Heart right ventricle (tissue), 16 donors: ENCODE results near the gene CEP128. TPM values are rescaled to one million over a fixed set of nuclear protein-coding genes. Genes with fewer than 3 reads are reported as not detected.

ENCODE experiments used
- ATAC-seq, 8 donors: fragments of 200-7000 bp; cut with Tn5 transposase; one replicate each; pipeline ENCODE4 v1.9.1; 2020; ENCODE audit warnings: mild to moderate bottlenecking in 8 of 8, moderate library complexity in 8 of 8, moderate number of reproducible peaks in 1 of 8
- DNase-seq, 2 donors: peaks; one replicate each; pipeline ENCODE4 v3.0.0-alpha.2; 2020
- H3K27ac ChIP-seq, 10 donors: fragments of 200-600 bp; sonication (generic) in 2 of 10; one replicate each; pipeline versions ENCODE4 v1.5.0 to v1.8.0; 2020 to 2022; ENCODE audit warnings: mild to moderate bottlenecking in 3 of 10
- H3K27me3 ChIP-seq, 7 donors: fragments of 200-600 bp; one replicate each; pipeline ENCODE4 v1.8.0; 2021 to 2022; ENCODE audit warnings: mild to moderate bottlenecking in 2 of 7
- H3K36me3 ChIP-seq, 9 donors: fragments of 200-600 bp; sonication (generic) in 1 of 9; one replicate each; pipeline versions ENCODE4 v1.5.0 to v1.8.0; 2020 to 2022; ENCODE audit warnings: mild to moderate bottlenecking in 2 of 9
- H3K4me1 ChIP-seq, 9 donors: fragments of 200-600 bp; sonication (generic) in 1 of 9; one replicate each; pipeline versions ENCODE4 v1.5.0 to v1.8.0; 2020 to 2022; ENCODE audit warnings: mild to moderate bottlenecking in 4 of 9
- H3K4me3 ChIP-seq, 10 donors: fragments of 200-600 bp; sonication (generic) in 2 of 10; one replicate each; pipeline versions ENCODE4 v1.5.0 to v1.8.0; 2020 to 2022; ENCODE audit warnings: mild to moderate bottlenecking in 7 of 10, moderate library complexity in 2 of 10
- H3K9me3 ChIP-seq, 11 donors: fragments of 200-600 bp in 10 of 11; sonication (generic) in 2 of 11; one replicate each; pipeline versions ENCODE4 v1.5.0 to v1.8.0; 2013 to 2022; ENCODE audit warnings: mild to moderate bottlenecking in 2 of 11, control low read depth in 1 of 11, moderate library complexity in 1 of 11
- CTCF ChIP-seq, 9 donors: fragments of 200-600 bp; sonication (generic) in 2 of 9; IDR thresholded peaks; one replicate each; pipeline versions ENCODE4 v1.5.0 to v1.8.0; 2021 to 2022; ENCODE audit warnings: antibody characterized with exemption in 9 of 9, mild to moderate bottlenecking in 5 of 9, moderate library complexity in 1 of 9
- WGBS, 2 donors: extraction: QIAGEN DNeasy Blood & Tissue Kit; methylation state at CpG; one replicate each; pipeline ENCODE4 v1.1.7; 2013; ENCODE audit warnings: inconsistent platforms in 1 of 2; 5-methylcytosine and 5-hydroxymethylcytosine counted together
- intact Hi-C, 10 donors: fragments of 100-400 bp; cut with DNase I; formaldehyde crosslinking; loops; one replicate each; pipeline versions ENCODE4 v1.11.1 to v1.14.2; 2022
- polyA plus RNA-seq, 2 donors: library from polyadenylated mRNA; stranded (reverse); fragments of 200-250 nt; gene quantifications; one replicate each; pipeline ENCODE4 v1.2.3, GENCODE V29; 2013
- total RNA-seq, 10 donors: library from RNA; stranded (reverse); fragmentation: NEBNext Ultra II Directional in 3 of 10; extraction: Animal tissue kit (Norgen Biotek cat#: 25700) in 3 of 10; gene quantifications; one replicate each; pipeline versions ENCODE4 v1.2.1 to v1.2.4, GENCODE V29; 2021 to 2023
- donor health status: Arrhythmogenic right ventricular cardiomyopathy.
- donor health status: ischemic (EF 13 %, LVEDD 7.1; RV severe dilation, severe dysfunction).
- donor health status: healthy with polysubstance abuse.
- donor health status: DM: no; HTN: yes; CAD: no.
- donor health status: DM: no; HTN: no; CAD: no.
- donor health status: ischemic (EF 25% LVEDD 6.9; RV normal size, moderate dysfunction).
- donor health status: ischemic (EF 25% LVEDD 5.7; RV mildly dilated, moderate dysfunction).
- donor health status: healthy.
- donor health status: DM: yes; HTN: yes; CAD: no.
- donor health status: Ischemic cardiomyopathy.
- donor health status: ischemic (EF 35%, LVEDD 5.7; RV mildly dilated, moderate dysfunction).
- donor health status: nonischemic (EF 11% LVEDD 7.7; RV severe dilation, severe dysfunction).
- donor health status: DM: yes; HTN: yes; CAD: no.
- donor health status: PGD.
- donor health status: ischemic (EF 29% LVEDD 5.4; RV normal size, mild dysfunction).
- donor health status: nonischemic (EF 23%, LVEDD 6.1; RV moderate dilation, normal function).

Gene CEP128
- total and polyA plus RNA-seq, 12 donors, result 0.93 to 4.9 (median 3.3) TPM

GRCh38 chr14:80930836-80931389 is 10.6 kb downstream of the CEP128 start:
- no peaks in the 10 kb centered on the region for H3K36me3 ChIP-seq
- peak overlapping the region in 1 of 10 donors; percentile 55 for H3K27ac ChIP-seq
- DNase-seq, result no peak
- intact Hi-C loops, result no loop called here
- WGBS, 2 donors, result 66 to 69% methylated on average over 8 of the region's 8 CpGs
- H3K4me3 ChIP-seq, result no peak overlapping the region
- ATAC-seq, result no peak
- TF ChIP-seq CTCF (IDR thresholded peaks at IDR 0.05), result no peak
- no peaks in the 10 kb centered on the region for H3K27me3 ChIP-seq
- peaks cover 0 to 21% (median 0%) of the 10 kb centered on the region in 9 donors for H3K4me1 ChIP-seq
- H3K9me3 ChIP-seq, result peaks cover 0 to 4% (median 0%) of the 10 kb centered on the region in 11 donors

GRCh38 chr14:80930095-80930494 is 11.4 kb downstream of the CEP128 start:
- Histone ChIP-seq H3K27me3 (no peaks in the 10 kb centered on the region), H3K4me3 (no peak overlapping the region), H3K4me1 (peaks cover 0 to 21% (median 0%) of the 10 kb centered on the region in 9 donors), H3K9me3 (peaks cover 0 to 4% (median 0%) of the 10 kb centered on the region in 11 donors), H3K36me3 (no peaks in the 10 kb centered on the region), H3K27ac (peak overlapping the region in 1 of 10 donors; percentile 55)
- no peak for TF ChIP-seq CTCF (IDR thresholded peaks at IDR 0.05)
- intact Hi-C loops, result no loop called here
- ATAC-seq (no peak), DNase-seq (no peak)
- WGBS, 2 donors, result 89 to 92% methylated on average over 5 of the region's 5 CpGs

GRCh38 chr14:80927083-80927989 is 14.2 kb downstream of the CEP128 start:
- Histone ChIP-seq H3K27me3 (no peaks in the 10 kb centered on the region), H3K4me1 (peaks cover 0 to 21% (median 0%) of the 10 kb centered on the region in 9 donors), H3K9me3 (peaks cover 0 to 4% (median 0%) of the 10 kb centered on the region in 11 donors), H3K4me3 (peak overlapping the region in 1 of 10 donors; percentile 12), H3K27ac (peak overlapping the region in 1 of 10 donors; percentile 21), H3K36me3 (no peaks in the 10 kb centered on the region)
- ATAC-seq (peak in 4 of 8 donors; percentile 9 to 61 (median 26)), DNase-seq (no peak)
- intact Hi-C loops, result no loop called here
- TF ChIP-seq CTCF (IDR thresholded peaks at IDR 0.05), result no peak
- 69 to 76% methylated on average over 8 of the region's 8 CpGs for WGBS, 2 donors

- ATAC-seq (peak in 7 of 8 donors; percentile 58 to 96 (median 86)), DNase-seq (peak in 1 of 2 donors; percentile 7)
- no peaks in the 10 kb centered on the region for H3K27me3 ChIP-seq
- TF ChIP-seq CTCF (IDR thresholded peaks at IDR 0.05), result no peak
- H3K4me3 ChIP-seq, result peak overlapping the region in 1 of 10 donors; percentile 12
- H3K27ac ChIP-seq, result peak overlapping the region in 1 of 10 donors; percentile 21
- H3K4me1 ChIP-seq, result peaks cover 0 to 16% (median 0%) of the 10 kb centered on the region in 9 donors
- 77 to 80% methylated on average over 4 of the region's 4 CpGs for WGBS, 2 donors
- H3K9me3 ChIP-seq, result peaks cover 0 to 4% (median 0%) of the 10 kb centered on the region in 11 donors
- intact Hi-C loops, result no loop called here
- no peaks in the 10 kb centered on the region for H3K36me3 ChIP-seq
These were observed 15.0 kb downstream of the CEP128 start for GRCh38 chr14:80926397-80927082.
